ENCODE data around the gene GULP1.

DNA sequence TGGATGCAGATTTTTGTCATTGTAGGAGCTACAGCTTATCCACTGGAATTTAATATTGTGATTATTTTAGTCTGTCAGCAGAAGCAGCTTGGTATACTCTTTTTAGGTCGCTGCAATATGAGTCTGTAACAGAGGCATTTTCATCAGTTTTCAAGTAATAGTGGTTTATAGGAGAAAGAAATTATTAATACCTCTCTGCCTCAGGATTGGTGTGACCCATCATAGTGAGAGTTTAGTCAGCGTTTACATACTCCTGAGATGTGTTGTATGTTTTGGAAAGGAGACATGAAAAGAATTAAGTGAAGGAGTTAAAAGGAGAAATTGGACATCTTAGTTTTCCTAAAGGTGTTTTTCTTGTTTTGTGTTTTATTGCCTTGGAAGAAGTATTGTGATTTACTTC is 189.8 kb downstream of the GULP1 start:
- TF ChIP-seq, protein P1, sequence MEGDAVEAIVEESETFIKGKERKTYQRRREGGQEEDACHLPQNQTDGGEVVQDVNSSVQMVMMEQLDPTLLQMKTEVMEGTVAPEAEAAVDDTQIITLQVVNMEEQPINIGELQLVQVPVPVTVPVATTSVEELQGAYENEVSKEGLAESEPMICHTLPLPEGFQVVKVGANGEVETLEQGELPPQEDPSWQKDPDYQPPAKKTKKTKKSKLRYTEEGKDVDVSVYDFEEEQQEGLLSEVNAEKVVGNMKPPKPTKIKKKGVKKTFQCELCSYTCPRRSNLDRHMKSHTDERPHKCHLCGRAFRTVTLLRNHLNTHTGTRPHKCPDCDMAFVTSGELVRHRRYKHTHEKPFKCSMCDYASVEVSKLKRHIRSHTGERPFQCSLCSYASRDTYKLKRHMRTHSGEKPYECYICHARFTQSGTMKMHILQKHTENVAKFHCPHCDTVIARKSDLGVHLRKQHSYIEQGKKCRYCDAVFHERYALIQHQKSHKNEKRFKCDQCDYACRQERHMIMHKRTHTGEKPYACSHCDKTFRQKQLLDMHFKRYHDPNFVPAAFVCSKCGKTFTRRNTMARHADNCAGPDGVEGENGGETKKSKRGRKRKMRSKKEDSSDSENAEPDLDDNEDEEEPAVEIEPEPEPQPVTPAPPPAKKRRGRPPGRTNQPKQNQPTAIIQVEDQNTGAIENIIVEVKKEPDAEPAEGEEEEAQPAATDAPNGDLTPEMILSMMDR (IDR thresholded peaks at IDR 0.05): no peak
- no peak for TF ChIP-seq POLR2A (IDR thresholded peaks at IDR 0.05)
